B cell (primary cell): ENCODE measurements around the gene MAP1S.

Experiments
- EZH2 ChIP-seq: IDR thresholded peaks from 2 replicates; pipeline ENCODE4 v1.6.1; 2012; ENCODE audit warnings: borderline replicate concordance, low read depth, mild to moderate bottlenecking, moderate library complexity, low read length; ENCODE audit not compliant: insufficient read depth, poor library complexity, severe bottlenecking
- TF ChIP-seq, protein P1 (sequence below): fragments of 200-600 bp; IDR thresholded peaks from one replicate; pipeline ENCODE4 v1.8.0; 2022; ENCODE audit warnings: antibody characterized with exemption, mild to moderate bottlenecking

DNA sequence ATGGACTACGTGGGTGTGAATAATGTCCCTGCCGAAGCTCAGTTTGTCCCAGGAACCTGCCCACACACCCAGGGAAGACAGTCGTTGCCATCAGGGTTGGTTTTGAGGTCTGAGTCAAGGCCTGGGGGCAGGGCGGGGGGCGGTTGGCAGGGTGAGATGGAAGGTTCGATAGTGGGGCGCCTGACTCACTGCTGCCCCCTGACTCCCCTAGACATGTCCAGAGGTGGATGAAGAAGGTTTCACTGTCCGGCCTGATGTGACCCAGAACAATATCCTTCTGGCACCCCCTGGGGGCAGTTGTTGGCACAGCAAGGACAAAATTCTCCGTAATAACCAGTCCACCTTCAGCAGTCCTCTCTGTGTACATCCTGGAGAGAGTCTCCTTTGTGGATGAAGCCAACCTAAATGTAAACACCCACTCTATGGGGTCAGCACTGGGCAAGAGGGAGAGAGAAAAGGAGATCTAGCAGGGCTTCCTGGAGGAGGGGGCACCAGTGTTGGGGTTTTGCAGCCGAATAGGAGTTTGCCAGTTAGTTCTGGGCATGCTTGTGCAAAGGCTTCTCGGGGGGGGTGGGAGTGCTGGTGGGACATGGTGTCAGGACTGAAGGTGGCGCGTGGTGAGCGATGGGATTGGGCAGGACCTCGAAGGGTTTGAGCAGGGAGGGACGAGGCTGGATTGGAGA is 56.1 kb downstream of the MAP1S start:
- TF ChIP-seq, protein P1, sequence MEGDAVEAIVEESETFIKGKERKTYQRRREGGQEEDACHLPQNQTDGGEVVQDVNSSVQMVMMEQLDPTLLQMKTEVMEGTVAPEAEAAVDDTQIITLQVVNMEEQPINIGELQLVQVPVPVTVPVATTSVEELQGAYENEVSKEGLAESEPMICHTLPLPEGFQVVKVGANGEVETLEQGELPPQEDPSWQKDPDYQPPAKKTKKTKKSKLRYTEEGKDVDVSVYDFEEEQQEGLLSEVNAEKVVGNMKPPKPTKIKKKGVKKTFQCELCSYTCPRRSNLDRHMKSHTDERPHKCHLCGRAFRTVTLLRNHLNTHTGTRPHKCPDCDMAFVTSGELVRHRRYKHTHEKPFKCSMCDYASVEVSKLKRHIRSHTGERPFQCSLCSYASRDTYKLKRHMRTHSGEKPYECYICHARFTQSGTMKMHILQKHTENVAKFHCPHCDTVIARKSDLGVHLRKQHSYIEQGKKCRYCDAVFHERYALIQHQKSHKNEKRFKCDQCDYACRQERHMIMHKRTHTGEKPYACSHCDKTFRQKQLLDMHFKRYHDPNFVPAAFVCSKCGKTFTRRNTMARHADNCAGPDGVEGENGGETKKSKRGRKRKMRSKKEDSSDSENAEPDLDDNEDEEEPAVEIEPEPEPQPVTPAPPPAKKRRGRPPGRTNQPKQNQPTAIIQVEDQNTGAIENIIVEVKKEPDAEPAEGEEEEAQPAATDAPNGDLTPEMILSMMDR, result peak; percentile 43
- TF ChIP-seq EZH2, result no peak
